ENCODE results near the gene OSBPL10.

OSBPL10 gene

DNA sequence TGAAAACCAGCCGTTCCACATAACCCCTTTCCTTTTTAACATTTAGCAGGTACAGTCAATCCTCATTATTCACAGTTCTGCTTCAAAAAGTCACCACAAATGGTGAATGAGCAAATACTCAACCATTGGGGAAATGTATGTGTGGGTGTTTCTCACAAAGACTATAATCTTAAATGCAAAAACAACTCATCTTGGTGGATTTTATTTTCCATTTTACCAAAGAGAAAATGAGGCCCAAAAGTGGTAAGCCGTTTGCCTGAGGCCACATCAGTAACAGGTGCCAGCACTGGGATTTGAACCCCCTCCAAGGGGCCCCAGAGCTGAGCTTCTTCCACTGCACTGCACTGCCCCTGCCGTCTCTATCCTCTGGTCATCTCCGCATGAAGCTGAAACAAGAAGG, 208.8 kb downstream of the OSBPL10 start:
- peaks cover 34% of the 10 kb centered on the region for H3K4me1 ChIP-seq (ENCODE audit: insufficient read depth, low read length, severe bottlenecking)
- H2AFZ ChIP-seq (ENCODE audit: low read length), result no peak overlapping the region
- no peak overlapping the region for H3K4me2 ChIP-seq (ENCODE audit: low read length)
- H4K20me1 ChIP-seq (ENCODE audit: insufficient read depth, low read length), result no peaks in the 10 kb centered on the region
- 0 out of 2 replicates have a peak, but pooled peaks cover 6% of the 10 kb centered on the region for H3K79me2 ChIP-seq (ENCODE audit: insufficient read depth, low read length)
- no peak overlapping the region for H3K4me3 ChIP-seq (ENCODE audit: low read depth, low read length, poor library complexity, severe bottlenecking)
- H3F3A ChIP-seq (ENCODE audit: insufficient read depth, low read length), result no peaks in the 10 kb centered on the region
- H3K9ac ChIP-seq (ENCODE audit: low read length), result no peak overlapping the region
- TF ChIP-seq EZH2 (IDR thresholded peaks at IDR 0.05; ENCODE audit: borderline replicate concordance, low read length), result no peak
- TF ChIP-seq, protein P1, sequence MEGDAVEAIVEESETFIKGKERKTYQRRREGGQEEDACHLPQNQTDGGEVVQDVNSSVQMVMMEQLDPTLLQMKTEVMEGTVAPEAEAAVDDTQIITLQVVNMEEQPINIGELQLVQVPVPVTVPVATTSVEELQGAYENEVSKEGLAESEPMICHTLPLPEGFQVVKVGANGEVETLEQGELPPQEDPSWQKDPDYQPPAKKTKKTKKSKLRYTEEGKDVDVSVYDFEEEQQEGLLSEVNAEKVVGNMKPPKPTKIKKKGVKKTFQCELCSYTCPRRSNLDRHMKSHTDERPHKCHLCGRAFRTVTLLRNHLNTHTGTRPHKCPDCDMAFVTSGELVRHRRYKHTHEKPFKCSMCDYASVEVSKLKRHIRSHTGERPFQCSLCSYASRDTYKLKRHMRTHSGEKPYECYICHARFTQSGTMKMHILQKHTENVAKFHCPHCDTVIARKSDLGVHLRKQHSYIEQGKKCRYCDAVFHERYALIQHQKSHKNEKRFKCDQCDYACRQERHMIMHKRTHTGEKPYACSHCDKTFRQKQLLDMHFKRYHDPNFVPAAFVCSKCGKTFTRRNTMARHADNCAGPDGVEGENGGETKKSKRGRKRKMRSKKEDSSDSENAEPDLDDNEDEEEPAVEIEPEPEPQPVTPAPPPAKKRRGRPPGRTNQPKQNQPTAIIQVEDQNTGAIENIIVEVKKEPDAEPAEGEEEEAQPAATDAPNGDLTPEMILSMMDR (IDR thresholded peaks at IDR 0.05; ENCODE audit: low read length), result no peak
- H3K9me2 ChIP-seq (ENCODE audit: low read depth, low read length), result no peaks in the 10 kb centered on the region
- no peaks in the 10 kb centered on the region for H3K27me3 ChIP-seq (ENCODE audit: insufficient read depth, low read length)
- peak overlapping the region; percentile 1 for H3K27ac ChIP-seq (ENCODE audit: low read depth, low read length, poor library complexity, severe bottlenecking)
- H3K9me3 ChIP-seq (ENCODE audit: low read length), result no peaks in the 10 kb centered on the region
- H3K36me3 ChIP-seq (ENCODE audit: insufficient read depth, low read length), result peaks cover 10% of the 10 kb centered on the region; the same call in 1 of the 2 replicates

DNA sequence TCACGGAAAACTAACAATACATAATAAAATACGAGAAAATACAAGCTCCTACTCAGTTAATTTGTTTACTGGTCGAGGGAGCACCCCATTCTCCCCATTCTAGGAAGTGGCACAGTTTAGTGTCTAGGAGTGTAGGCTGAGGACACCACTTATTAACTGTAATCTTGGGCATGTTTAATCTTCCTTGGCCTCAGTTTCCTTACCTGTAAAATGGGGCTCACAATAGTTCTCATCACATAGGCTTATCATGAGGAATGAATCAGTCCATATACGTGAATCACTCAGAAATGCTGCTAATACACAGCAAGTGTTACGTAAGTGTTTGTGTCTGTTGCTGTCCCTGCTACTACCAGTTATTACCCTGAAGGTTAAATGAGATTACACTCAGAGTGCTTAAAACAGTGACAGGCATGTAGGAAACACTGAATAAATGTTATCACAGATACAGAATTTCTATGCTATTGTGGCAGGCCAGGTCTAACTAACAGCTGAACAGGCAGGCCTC, 210.2 kb downstream of the OSBPL10 start:
- Histone ChIP-seq H3K36me3 (ENCODE audit: insufficient read depth, low read length) (peaks cover 10% of the 10 kb centered on the region; the same call in 1 of the 2 replicates), H3K9me3 (ENCODE audit: low read length) (no peaks in the 10 kb centered on the region), H3K27ac (ENCODE audit: low read depth, low read length, poor library complexity, severe bottlenecking) (peak overlapping the region; percentile 21), H3K9ac (ENCODE audit: low read length) (no peak overlapping the region), H3K4me2 (ENCODE audit: low read length) (no peak overlapping the region), H3F3A (ENCODE audit: insufficient read depth, low read length) (no peaks in the 10 kb centered on the region), H3K27me3 (ENCODE audit: insufficient read depth, low read length) (no peaks in the 10 kb centered on the region), H2AFZ (ENCODE audit: low read length) (no peak overlapping the region), H3K4me3 (ENCODE audit: low read depth, low read length, poor library complexity, severe bottlenecking) (no peak overlapping the region), H3K4me1 (ENCODE audit: insufficient read depth, low read length, severe bottlenecking) (peaks cover 32% of the 10 kb centered on the region), H4K20me1 (ENCODE audit: insufficient read depth, low read length) (no peaks in the 10 kb centered on the region), H3K9me2 (ENCODE audit: low read depth, low read length) (no peaks in the 10 kb centered on the region), H3K79me2 (ENCODE audit: insufficient read depth, low read length) (0 out of 2 replicates have a peak, but pooled peaks cover 6% of the 10 kb centered on the region)
- TF ChIP-seq, protein P1 (IDR thresholded peaks at IDR 0.05; ENCODE audit: low read length), result no peak

DNA sequence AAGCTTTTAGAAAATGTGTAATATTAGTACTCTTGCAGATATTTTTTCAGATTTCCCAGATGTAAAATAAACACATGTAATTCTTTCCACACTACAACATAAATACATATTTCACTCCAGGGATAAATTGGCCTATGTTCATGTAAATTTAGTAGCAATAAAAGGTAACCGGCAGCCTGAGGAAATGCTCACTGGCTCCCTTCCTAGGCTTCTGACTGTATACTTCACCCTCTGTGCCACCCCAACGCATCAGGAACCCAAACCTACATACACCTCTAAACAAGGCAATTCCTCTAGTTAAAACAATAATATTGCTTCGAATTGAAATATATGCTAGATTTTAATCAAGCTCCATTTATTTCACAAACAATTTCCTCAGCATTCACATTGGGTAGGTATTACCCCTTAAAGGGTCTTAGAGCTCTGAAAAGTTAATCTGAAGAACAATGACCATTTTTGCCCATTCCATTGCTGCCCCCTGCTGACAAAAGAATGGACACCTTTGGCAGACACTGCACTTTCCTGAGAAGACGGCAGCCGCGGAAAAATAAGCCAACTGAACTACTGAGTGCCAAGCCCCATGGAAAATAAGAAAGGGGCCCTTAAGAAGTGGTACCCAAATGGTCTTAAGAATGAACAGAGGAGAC, 212.5 kb downstream of the OSBPL10 start:
- Histone ChIP-seq H3K79me2 (ENCODE audit: insufficient read depth, low read length) (0 out of 2 replicates have a peak, but pooled peaks cover 6% of the 10 kb centered on the region), H3K27me3 (ENCODE audit: insufficient read depth, low read length) (no peaks in the 10 kb centered on the region), H3F3A (ENCODE audit: insufficient read depth, low read length) (no peaks in the 10 kb centered on the region), H3K9me3 (ENCODE audit: low read length) (no peaks in the 10 kb centered on the region), H3K4me2 (ENCODE audit: low read length) (no peak overlapping the region), H3K9ac (ENCODE audit: low read length) (no peak overlapping the region), H2AFZ (ENCODE audit: low read length) (no peak overlapping the region), H3K27ac (ENCODE audit: low read depth, low read length, poor library complexity, severe bottlenecking) (no peak overlapping the region), H4K20me1 (ENCODE audit: insufficient read depth, low read length) (no peaks in the 10 kb centered on the region), H3K4me3 (ENCODE audit: low read depth, low read length, poor library complexity, severe bottlenecking) (no peak overlapping the region), H3K36me3 (ENCODE audit: insufficient read depth, low read length) (peaks cover 10% of the 10 kb centered on the region; the same call in 1 of the 2 replicates), H3K9me2 (ENCODE audit: low read depth, low read length) (no peaks in the 10 kb centered on the region), H3K4me1 (ENCODE audit: insufficient read depth, low read length, severe bottlenecking) (peaks cover 51% of the 10 kb centered on the region)
- TF ChIP-seq, protein P1 (IDR thresholded peaks at IDR 0.05; ENCODE audit: low read length), result peak; percentile 51
- TF ChIP-seq EZH2 (IDR thresholded peaks at IDR 0.05; ENCODE audit: borderline replicate concordance, low read length), result no peak

Data from OCI-LY1 (cell line).